Stimulated activated naive CD8-positive, alpha-beta T cell treated with anti-CD3 and anti-CD28 coated beads, Interleukin-15, amount 100 ng/mL, for 72 hours (primary cell): ENCODE measurements around the gene SLC16A10.
"Not testable (repeated sequence)": the region's sequence is repeated elsewhere in the genome, so short reads cannot be mapped to it uniquely, and the experiment has no call there.

ENCODE experiments used
- ATAC-seq: fragments of 150-1000 bp; cut with Tn5 transposase; 2 replicates; pipeline ENCODE4 v1.10.0; 2021; ENCODE audit warnings: mild to moderate bottlenecking, moderate library complexity
- DNase-seq, 2 donors: peaks; one replicate each; pipeline ENCODE4 v3.0.0; 2021 to 2022
- H3K27ac Mint-ChIP-seq, 2 donors: one replicate each; pipeline ENCODE4 v1.8.0; 2022; ENCODE audit warnings: mild to moderate bottlenecking in 2 of 2, mixed read lengths in 2 of 2, moderate library complexity in 2 of 2
- H3K27me3 Mint-ChIP-seq: one replicate; pipeline ENCODE4 v1.8.0; 2022; ENCODE audit warnings: mixed read lengths
- H3K4me1 Mint-ChIP-seq: one replicate; pipeline ENCODE4 v1.8.0; 2022; ENCODE audit warnings: mild to moderate bottlenecking, mixed read lengths
- H3K4me3 Mint-ChIP-seq, 2 donors: one replicate each; pipeline ENCODE4 v1.8.0; 2022; ENCODE audit warnings: mild to moderate bottlenecking in 2 of 2, mixed read lengths in 2 of 2, moderate library complexity in 1 of 2
- H3K9me3 Mint-ChIP-seq, 2 donors: one replicate each; pipeline ENCODE4 v1.8.0; 2022; ENCODE audit warnings: mixed read lengths in 2 of 2

The SLC16A10 gene

DNA sequence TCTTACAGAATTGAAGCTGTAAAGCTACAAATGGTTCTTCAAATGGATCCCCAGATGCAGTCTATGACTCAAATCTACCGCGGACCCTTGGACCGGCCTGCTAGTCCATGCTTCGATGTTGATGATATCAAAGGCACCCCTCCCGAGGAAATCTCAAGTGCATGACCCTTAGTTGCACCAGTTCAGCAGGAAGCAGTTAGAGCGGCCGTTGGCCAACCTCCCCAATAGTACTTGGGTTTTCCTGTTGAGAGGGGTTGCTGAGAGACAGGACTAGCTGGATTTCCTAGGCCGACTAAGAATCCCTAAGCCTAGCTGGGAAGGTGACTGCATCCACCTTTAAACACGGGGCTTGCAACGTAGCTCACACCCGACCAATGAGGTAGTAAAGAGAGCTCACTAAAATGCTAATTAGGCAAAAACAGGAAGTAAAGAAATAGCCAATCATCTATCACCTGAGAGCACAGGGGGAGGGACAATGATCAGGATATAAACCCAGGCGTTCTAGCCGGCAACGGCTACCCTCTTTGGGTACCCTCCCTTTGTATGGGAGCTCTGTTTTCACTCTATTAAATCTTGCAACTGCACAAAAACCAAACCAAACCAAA, 50.3 kb downstream of the SLC16A10 start:
- H3K27ac Mint-ChIP-seq, H3K27me3 Mint-ChIP-seq: not testable (repeated sequence)

DNA sequence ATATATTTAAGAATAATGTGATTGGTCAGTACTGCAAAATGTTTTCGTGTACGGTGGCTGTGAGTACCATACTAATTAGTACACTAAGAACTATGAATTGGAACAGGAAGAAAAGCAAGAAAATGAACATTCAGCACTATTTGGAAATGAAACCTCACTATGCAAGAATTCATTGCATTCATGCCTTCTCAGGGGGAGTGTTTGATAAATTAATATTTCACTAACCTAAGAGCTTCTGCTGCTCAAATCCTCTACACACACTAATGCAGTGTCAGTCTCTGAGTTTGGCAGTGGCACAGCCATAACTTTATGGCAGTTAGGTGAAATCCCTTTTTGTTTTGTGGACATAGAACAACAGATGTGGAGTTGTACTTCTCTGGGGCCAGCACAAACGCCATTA, 60.1 kb downstream of the SLC16A10 start:
- ATAC-seq: no peak
- H3K4me1 Mint-ChIP-seq: peaks cover 6% of the 10 kb centered on the region
- no peak overlapping the region for H3K27ac Mint-ChIP-seq

More for the DNA sequence above, 50.3 kb downstream of the SLC16A10 start:
- H3K9me3 Mint-ChIP-seq, H3K4me1 Mint-ChIP-seq, DNase-seq, H3K4me3 Mint-ChIP-seq, ATAC-seq: not testable (repeated sequence)

DNA sequence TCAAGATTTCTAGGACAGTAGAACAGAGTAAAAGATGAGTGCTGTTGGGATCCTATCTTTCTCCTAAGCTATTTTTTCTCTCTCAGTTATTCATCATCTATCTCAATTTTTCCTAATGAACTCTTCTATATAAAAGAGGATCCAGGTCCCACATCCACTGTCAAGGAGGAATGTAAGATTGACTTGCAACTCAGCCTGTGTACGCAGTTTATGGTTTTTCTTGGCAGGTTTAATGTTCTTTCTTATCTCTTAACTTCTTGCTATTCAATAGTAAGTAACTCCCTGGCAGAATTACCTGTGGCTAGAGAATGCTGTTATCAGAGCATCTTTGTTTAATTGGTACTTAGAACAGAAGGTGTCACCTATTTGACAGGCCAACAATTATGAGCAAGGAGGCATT, 60.8 kb downstream of the SLC16A10 start:
- ATAC-seq: no peak
- Mint-ChIP-seq H3K4me1 (peaks cover 9% of the 10 kb centered on the region), H3K27me3 (no peaks in the 10 kb centered on the region), H3K27ac (no peak overlapping the region), H3K9me3 (peaks cover 0 to 4% of the 10 kb centered on the region in 2 donors), H3K4me3 (no peak overlapping the region)
- DNase-seq: no peak

More for the DNA sequence above, 60.1 kb downstream of the SLC16A10 start:
- Mint-ChIP-seq H3K9me3 (no peaks in the 10 kb centered on the region), H3K4me3 (no peak overlapping the region), H3K27me3 (no peaks in the 10 kb centered on the region)
- DNase-seq: no peak

- DNase-seq (no peak), ATAC-seq (no peak)
- Mint-ChIP-seq H3K4me3 (no peak overlapping the region), H3K27ac (no peak overlapping the region), H3K9me3 (peaks cover 0 to 4% of the 10 kb centered on the region in 2 donors), H3K27me3 (no peaks in the 10 kb centered on the region), H3K4me1 (peaks cover 29% of the 10 kb centered on the region)
These were observed 63.3 kb downstream of the SLC16A10 start for GRCh38 chr6:111150577-111150976.

- DNase-seq (peak; percentile 25 to 49), ATAC-seq (peak; percentile 94)
- Mint-ChIP-seq H3K4me1 (peaks cover 73% of the 10 kb centered on the region), H3K4me3 (no peak overlapping the region), H3K27ac (no peak overlapping the region), H3K27me3 (no peaks in the 10 kb centered on the region), H3K9me3 (peaks cover 7% of the 10 kb centered on the region in 2 donors)
These were observed 67.7 kb downstream of the SLC16A10 start for GRCh38 chr6:111154981-111155380.

GRCh38 chr6:111157412-111157811, 70.1 kb downstream of the SLC16A10 start:
- DNase-seq: peak; percentile 46 to 59
- Mint-ChIP-seq H3K4me1 (peaks cover 76% of the 10 kb centered on the region), H3K4me3 (peak overlapping the region; percentile 25 to 64), H3K27ac (peak overlapping the region in 1 of 2 donors; percentile 92), H3K27me3 (no peaks in the 10 kb centered on the region), H3K9me3 (peaks cover 16 to 22% of the 10 kb centered on the region in 2 donors)
- peak; percentile 81 for ATAC-seq

DNA sequence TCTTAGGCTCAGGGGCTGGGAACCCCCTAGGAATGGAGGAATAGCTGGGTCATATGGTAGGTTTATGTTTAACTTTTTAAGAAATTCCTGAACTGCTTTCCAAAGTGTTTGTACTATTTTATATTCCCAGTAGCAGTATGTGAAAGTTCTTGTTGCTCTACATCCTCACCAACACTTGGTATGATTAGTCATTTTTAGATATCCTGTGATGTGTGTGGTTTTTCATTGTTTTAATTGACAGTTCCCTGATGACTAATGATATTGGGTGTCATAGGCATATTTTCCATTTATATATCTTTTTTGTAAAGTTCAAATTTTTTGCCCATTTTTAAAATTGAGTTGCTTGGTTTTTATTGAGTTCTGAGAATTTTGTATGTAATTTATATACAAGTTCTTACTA, 72.3 kb downstream of the SLC16A10 start:
- H3K27me3 Mint-ChIP-seq: no peaks in the 10 kb centered on the region
- peaks cover 62% of the 10 kb centered on the region for H3K4me1 Mint-ChIP-seq
- DNase-seq (no peak), ATAC-seq (peak; percentile 75)
- no peak overlapping the region for H3K4me3 Mint-ChIP-seq
- H3K27ac Mint-ChIP-seq: peak overlapping the region; percentile 40 to 83
- peaks cover 17 to 27% of the 10 kb centered on the region in 2 donors for H3K9me3 Mint-ChIP-seq

DNA sequence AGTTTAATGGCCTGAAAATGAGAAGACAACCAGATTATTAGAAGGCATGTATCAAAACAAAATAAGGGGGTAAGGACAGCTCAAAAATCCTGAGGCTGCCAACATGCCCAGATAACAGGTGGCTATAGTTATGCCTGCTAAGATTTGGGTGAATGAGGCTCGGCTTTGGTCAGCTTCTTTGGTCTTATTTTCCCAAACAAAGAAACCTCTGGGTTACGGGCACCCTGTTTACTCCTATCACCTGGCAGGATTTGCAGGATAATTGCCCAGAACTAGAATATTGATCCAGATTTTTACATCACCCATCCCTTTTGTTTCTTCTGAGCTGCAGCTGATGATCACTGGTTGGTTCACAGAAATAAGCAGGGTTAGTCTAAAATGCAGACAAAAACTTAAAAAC, 74.3 kb downstream of the SLC16A10 start:
- Mint-ChIP-seq H3K4me1 (peaks cover 42% of the 10 kb centered on the region), H3K4me3 (no peak overlapping the region), H3K9me3 (peaks cover 22 to 27% of the 10 kb centered on the region in 2 donors), H3K27ac (peak overlapping the region in 1 of 2 donors; percentile 27), H3K27me3 (no peaks in the 10 kb centered on the region)
- DNase-seq: no peak
- no peak for ATAC-seq

- Mint-ChIP-seq H3K27me3 (no peaks in the 10 kb centered on the region), H3K27ac (no peak overlapping the region), H3K4me1 (peaks cover 34% of the 10 kb centered on the region), H3K4me3 (no peak overlapping the region), H3K9me3 (peaks cover 22 to 27% of the 10 kb centered on the region in 2 donors)
- DNase-seq (no peak), ATAC-seq (no peak)
These were observed 75.2 kb downstream of the SLC16A10 start for GRCh38 chr6:111162504-111162903.

GRCh38 chr6:111171577-111172400, 84.5 kb downstream of the SLC16A10 start:
- no peaks in the 10 kb centered on the region for H3K27me3 Mint-ChIP-seq
- ATAC-seq: peak; percentile 49
- H3K9me3 Mint-ChIP-seq: no peaks in the 10 kb centered on the region
- H3K4me3 Mint-ChIP-seq: peak overlapping the region; percentile 29 to 54
- DNase-seq: no peak
- no peak overlapping the region for H3K27ac Mint-ChIP-seq
- peaks cover 40% of the 10 kb centered on the region for H3K4me1 Mint-ChIP-seq

DNA sequence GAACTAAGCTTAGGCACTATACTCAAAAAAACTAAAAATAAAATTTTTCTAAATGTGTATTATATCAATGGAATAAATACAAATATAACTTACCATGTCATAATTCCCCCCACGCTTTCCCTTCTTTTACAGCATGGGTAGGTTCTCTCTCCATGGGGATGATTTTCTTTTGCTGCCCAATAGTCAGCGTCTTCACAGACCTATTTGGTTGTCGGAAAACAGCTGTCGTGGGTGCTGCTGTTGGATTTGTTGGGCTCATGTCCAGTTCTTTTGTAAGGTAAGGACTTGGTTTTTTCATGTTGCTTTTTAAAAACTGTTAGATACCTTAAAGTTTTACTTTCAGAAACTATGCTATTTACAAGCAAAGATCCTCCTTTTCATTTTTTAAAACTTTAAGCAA, 85.3 kb downstream of the SLC16A10 start:
- ATAC-seq: no peak
- DNase-seq: no peak
- Mint-ChIP-seq H3K27ac (no peak overlapping the region), H3K4me3 (no peak overlapping the region), H3K9me3 (no peaks in the 10 kb centered on the region), H3K4me1 (peaks cover 40% of the 10 kb centered on the region), H3K27me3 (no peaks in the 10 kb centered on the region)

DNA sequence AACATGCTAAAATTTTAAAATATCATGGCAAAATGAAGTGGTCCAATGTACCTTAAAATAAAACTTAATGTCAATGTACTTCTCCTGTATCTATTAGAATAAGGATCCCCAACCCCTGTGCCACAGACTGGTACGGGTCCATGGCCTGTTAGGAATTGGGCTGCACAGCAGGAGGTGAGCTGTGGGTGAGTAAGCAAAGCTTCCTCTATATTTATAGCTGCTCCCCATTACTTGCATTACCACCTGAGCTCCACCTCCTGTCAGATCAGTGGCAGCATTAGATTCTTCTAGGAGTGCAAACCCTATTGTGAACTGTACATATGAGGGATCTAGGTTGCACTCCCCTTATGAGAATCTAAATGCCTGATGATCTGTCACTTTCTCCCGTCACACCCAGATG, 86.0 kb downstream of the SLC16A10 start:
- Mint-ChIP-seq H3K4me3 (no peak overlapping the region), H3K27me3 (no peaks in the 10 kb centered on the region), H3K27ac (no peak overlapping the region), H3K9me3 (no peaks in the 10 kb centered on the region), H3K4me1 (peaks cover 40% of the 10 kb centered on the region)
- no peak for ATAC-seq
- no peak for DNase-seq

DNA sequence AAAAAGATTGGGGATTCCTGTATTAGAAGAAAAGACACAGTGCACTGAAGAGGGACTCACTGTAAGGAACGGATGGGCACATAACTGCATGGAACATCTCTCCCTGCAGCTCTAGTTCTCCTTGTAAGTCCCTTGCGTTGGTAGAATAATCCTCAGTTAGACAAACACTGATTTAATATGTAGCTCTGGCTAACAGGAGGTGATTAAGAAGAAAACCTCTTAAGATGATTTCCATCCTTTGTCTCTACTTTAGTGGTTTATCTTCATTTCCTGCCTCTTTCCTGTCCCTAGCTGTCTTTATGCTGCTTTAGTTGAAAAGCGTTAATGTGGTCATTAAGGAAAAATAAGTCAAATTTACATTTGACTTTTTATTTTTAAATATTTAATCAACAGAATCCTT, 86.6 kb downstream of the SLC16A10 start:
- H3K27me3 Mint-ChIP-seq: no peaks in the 10 kb centered on the region
- ATAC-seq (no peak), DNase-seq (no peak)
- H3K27ac Mint-ChIP-seq: no peak overlapping the region
- peaks cover 37% of the 10 kb centered on the region for H3K4me1 Mint-ChIP-seq
- no peaks in the 10 kb centered on the region for H3K9me3 Mint-ChIP-seq
- H3K4me3 Mint-ChIP-seq: peak overlapping the region in 1 of 2 donors; percentile 9

GRCh38 chr6:111175109-111175508, 87.8 kb downstream of the SLC16A10 start:
- no peak overlapping the region for H3K27ac Mint-ChIP-seq
- DNase-seq: no peak
- ATAC-seq: no peak
- H3K9me3 Mint-ChIP-seq: no peaks in the 10 kb centered on the region
- peaks cover 34% of the 10 kb centered on the region for H3K4me1 Mint-ChIP-seq
- H3K4me3 Mint-ChIP-seq: no peak overlapping the region
- H3K27me3 Mint-ChIP-seq: no peaks in the 10 kb centered on the region

DNA sequence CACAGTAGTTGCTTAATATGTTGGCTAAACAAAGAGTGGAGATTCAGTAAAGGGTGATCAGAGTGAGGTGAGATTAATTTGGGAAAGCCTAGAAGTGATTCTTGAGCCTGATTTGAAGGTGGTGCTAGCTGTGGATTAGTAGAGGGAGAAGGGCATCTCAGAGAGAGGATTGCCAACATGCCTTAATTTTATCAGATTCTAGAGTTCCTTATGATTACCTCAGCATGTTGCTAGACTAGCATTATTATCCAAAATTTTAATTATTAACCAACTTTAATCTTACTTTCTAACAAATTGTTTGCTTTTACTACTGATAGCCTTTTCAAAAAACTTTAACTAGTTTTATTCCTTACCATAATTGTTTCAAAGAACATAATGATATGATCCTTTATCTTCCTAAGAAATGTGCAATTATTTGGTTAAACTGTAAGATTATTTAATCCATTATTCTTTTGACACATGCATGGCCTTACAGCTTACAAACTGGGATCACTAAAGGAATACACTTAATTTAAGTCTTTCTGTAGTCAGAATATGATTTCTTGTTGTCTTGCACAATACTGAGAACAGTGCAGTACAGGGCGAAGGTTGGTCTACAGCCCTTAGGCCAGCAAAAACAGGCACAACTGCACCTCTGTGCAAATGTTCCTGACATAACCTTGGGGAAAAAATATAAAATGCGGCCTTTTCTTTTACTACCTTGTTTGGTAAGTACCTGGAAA, 88.9 kb downstream of the SLC16A10 start:
- Mint-ChIP-seq H3K9me3 (no peaks in the 10 kb centered on the region), H3K27me3 (no peaks in the 10 kb centered on the region), H3K27ac (no peak overlapping the region), H3K4me1 (peaks cover 31% of the 10 kb centered on the region), H3K4me3 (no peak overlapping the region)
- no peak for DNase-seq
- no peak for ATAC-seq

DNA sequence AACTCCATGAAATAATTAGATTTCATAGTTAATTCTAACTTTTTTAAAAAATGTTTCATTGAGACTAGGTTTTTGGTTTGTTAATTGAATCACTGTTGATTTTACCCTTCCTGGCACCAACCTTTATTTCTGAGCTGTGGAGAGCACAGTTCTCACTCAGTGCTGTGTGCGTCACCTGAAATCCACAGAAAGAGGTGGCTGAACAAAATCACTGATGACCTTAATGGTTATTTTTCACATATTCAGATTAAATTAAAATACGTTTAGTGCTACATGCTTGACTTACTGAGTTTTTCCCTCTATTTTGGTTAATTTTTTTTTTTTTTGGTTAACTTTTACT, 89.4 kb downstream of the SLC16A10 start:
- no peak for ATAC-seq
- no peak for DNase-seq
- Mint-ChIP-seq H3K9me3 (no peaks in the 10 kb centered on the region), H3K27me3 (no peaks in the 10 kb centered on the region), H3K4me1 (peaks cover 26% of the 10 kb centered on the region), H3K4me3 (no peak overlapping the region), H3K27ac (no peak overlapping the region)
